Smooth muscle cell of trachea (primary cell): Measurements from ENCODE around the gene PPP1R3F. TPM values are rescaled to one million over a fixed set of nuclear protein-coding genes. Genes with fewer than 3 reads are reported as not detected.

ENCODE experiments used
- total RNA-seq: library from RNA; depleted of rRNA; stranded (reverse); fragments of >200 nt; gene quantifications from 2 replicates; pipeline ENCODE4 v1.2.1, GENCODE V29; 2014

The PPP1R3F gene, protein sequence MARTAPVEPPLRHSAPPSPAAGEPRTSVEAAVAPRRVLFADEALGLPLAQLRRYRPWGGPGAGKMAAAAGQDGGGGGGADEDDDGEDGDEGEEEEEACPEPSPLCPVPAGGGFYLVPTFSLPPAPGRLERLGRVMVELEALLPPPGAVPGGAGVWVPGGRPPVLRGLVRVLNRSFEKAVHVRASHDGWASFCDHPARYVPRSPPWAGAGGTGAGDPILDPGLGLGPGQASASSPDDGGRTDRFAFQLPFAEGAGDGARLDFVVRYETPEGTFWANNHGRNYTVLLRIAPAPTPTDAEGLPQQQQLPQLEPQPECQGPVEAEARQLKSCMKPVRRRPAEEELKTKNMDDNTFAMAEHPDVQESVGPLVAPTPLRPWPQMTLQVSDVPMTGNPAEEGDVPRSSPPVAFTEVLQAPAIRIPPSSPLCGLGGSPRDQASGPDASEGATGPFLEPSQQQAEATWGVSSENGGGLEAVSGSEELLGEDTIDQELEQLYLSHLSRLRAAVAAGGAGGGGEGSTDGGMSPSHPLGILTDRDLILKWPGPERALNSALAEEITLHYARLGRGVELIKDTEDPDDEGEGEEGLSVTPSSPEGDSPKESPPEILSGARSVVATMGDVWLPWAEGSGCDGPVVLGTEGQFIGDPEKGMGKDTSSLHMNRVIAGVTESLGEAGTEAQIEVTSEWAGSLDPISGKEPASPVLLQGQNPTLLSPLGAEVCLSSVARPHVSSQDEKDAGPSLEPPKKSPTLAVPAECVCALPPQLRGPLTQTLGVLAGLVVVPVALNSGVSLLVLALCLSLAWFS
- 2.8 and 14.9 TPM in 2 replicates for total RNA-seq

DNA sequence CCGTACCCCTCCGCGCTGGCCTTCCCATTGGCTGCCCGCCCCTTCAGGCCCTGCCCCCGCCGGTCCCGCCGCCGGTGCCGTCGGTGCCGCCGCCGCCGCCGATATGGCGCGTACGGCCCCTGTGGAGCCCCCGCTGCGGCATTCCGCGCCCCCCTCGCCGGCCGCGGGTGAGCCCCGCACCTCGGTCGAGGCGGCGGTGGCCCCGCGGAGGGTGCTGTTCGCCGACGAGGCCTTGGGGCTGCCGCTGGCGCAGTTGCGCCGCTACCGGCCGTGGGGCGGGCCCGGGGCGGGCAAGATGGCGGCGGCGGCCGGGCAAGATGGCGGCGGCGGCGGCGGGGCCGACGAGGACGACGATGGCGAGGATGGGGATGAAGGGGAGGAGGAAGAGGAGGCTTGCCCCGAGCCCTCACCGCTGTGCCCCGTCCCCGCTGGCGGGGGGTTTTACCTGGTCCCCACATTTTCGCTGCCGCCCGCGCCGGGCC is at the start of gene PPP1R3F:
Gene PPP1R3F (plus strand): TSS at position 27 of the 482 bp plus-strand sequence. CDS start 77 bp downstream, at position 104.

DNA sequence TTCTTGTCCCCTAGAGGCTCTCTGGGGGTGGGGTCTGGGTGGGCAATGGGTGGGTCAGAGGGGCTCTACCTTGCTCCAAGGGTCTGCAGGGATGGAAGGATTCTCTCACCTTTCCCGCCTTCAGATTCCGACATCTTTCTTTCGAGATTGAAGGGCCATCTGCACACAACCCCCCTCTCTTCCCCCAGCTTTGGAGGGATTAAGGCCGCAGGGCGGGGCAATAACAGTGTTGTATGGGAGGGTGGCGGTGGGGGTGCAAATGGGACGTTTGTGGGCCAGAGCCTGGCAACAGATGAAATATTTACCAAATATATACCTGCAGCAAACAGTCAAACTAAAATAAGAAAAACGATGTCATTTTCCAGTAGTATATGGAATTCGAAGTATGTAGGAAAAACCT is 36.4 kb upstream of the PPP1R3F start, which contains the start of gene CACNA1F:
Gene CACNA1F (minus strand): TSS at position 165 of the 400 bp plus-strand sequence. CDS start 31 bp downstream, at position 134.

DNA sequence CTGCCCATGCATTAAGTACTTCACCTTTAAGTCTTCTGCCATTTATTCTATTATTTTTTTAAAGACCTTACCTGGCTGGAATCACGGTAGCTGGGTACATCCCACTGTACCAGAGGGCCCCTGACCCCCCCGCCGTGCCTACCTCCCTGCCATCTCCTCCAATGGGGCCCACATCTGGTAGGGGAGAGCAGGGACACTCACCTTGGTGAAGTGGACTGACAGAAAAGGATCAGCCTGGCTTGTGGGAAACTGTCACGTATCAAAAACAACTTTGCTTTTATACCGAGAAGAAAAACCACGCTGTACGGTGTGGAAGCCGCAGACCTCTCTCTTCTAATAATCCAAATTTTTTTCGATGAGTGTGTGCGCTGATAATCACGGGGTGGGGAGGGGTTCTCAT is 5.1 kb upstream of the PPP1R3F start, which contains the start of gene FOXP3:
Gene FOXP3 (minus strand): TSS at position 251 of the 400 bp plus-strand sequence. CDS start 6,205 bp downstream, outside the sequence.

DNA sequence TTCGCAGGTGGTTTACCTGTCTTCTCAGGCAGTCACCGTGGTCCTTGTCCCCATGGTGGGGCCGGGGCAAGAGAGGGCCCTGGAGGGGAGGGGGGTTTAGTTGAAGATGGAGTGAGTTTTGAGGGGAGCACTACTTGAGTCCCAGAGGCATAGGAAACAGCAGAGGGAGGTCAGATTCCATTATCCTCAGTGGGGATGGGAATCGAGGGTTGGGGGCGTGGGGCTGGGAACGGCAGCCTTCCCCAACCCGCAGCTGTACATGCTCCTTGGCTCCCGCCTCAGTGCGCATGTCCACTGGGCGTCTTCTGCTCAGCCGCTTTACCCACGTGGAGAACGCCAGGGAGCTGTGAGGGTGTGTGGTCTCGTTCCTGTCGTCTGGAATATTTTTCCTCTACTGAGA is 33.8 kb downstream of the PPP1R3F start, which contains the start of gene GAGE10:
Gene GAGE10 (plus strand): TSS at position 301 of the 400 bp plus-strand sequence. CDS start 1,214 bp downstream, outside the sequence.

DNA sequence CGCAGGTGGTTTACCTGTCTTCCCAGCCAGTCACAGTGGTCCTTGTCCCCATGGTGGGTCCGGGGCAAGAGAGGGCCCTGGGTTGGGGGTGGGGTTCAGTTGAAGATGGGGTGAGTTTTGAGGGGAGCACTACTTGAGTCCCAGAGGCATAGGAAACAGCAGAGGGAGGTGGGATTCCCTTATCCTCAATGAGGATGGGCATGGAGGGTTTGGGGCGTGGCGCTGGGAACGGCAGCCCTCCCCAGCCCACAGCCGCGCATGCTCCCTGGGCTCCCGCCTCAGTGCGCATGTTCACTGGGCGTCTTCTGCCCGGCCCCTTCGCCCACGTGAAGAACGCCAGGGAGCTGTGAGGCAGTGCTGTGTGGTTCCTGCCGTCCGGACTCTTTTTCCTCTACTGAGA is 52.1 kb downstream of the PPP1R3F start, which contains the start of gene GAGE12J:
Gene GAGE12J (plus strand): TSS at position 301 of the 400 bp plus-strand sequence. CDS start 1,157 bp downstream, outside the sequence.

DNA sequence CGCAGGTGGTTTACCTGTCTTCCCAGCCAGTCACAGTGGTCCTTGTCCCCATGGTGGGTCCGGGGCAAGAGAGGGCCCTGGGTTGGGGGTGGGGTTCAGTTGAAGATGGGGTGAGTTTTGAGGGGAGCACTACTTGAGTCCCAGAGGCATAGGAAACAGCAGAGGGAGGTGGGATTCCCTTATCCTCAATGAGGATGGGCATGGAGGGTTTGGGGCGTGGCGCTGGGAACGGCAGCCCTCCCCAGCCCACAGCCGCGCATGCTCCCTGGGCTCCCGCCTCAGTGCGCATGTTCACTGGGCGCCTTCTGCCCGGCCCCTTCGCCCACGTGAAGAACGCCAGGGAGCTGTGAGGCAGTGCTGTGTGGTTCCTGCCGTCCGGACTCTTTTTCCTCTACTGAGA is 61.7 kb downstream of the PPP1R3F start, which contains the start of gene GAGE13:
Gene GAGE13 (plus strand): TSS at position 301 of the 400 bp plus-strand sequence. CDS start 1,156 bp downstream, outside the sequence.

Other genes with a start within 250 kb of the PPP1R3F start
- 45.1 and 66.0 TPM in 2 replicates for gene TFE3, start 226.4 kb upstream of the PPP1R3F start, total RNA-seq
- gene CCDC120, start 210.8 kb upstream of the PPP1R3F start, total RNA-seq: 0.83 and 1.2 TPM in 2 replicates
- 14.6 and 15.3 TPM in 2 replicates for gene PRAF2, start 195.8 kb upstream of the PPP1R3F start, total RNA-seq
- gene WDR45, start 189.9 kb upstream of the PPP1R3F start, total RNA-seq: 54.3 and 58.6 TPM in 2 replicates
- 20.0 and 23.9 TPM in 2 replicates for gene GPKOW, start 146.1 kb upstream of the PPP1R3F start, total RNA-seq
- gene MAGIX, start 107.0 kb upstream of the PPP1R3F start, total RNA-seq: 2.8 and 5.5 TPM in 2 replicates
- gene PLP2, start 97.9 kb upstream of the PPP1R3F start, total RNA-seq: 21.1 and 26.8 TPM in 2 replicates
- gene PRICKLE3, start 83.4 kb upstream of the PPP1R3F start, total RNA-seq: 7.1 and 10.4 TPM in 2 replicates
- 0.50 and 0.87 TPM in 2 replicates for gene SYP, start 69.6 kb upstream of the PPP1R3F start, total RNA-seq
- under 0.01 TPM in 2 replicates for gene CACNA1F, start 36.5 kb upstream of the PPP1R3F start, total RNA-seq
- 13.2 and 15.0 TPM in 2 replicates for gene CCDC22, start 34.3 kb upstream of the PPP1R3F start, total RNA-seq
- gene FOXP3, start 5.1 kb upstream of the PPP1R3F start, total RNA-seq: not detected in 2 replicates
- not detected in 2 replicates for gene GAGE10, start 33.9 kb downstream of the PPP1R3F start, total RNA-seq
- not detected in 2 replicates for gene GAGE12J, start 52.2 kb downstream of the PPP1R3F start, total RNA-seq
- not detected in 2 replicates for gene GAGE13, start 61.8 kb downstream of the PPP1R3F start, total RNA-seq